CD4-positive, alpha-beta T cell treated with Interleukin-1 beta for 1 hour (primary cell): ENCODE data around the gene CALCR.
"Not testable (repeated sequence)": the region's sequence is repeated elsewhere in the genome, so short reads cannot be mapped to it uniquely, and the experiment has no call there.

ENCODE experiments used
- DNase-seq, 2 donors: peaks; one replicate each; pipeline ENCODE4 v3.0.0-alpha.2; 2020 to 2022

CALCR gene

DNA sequence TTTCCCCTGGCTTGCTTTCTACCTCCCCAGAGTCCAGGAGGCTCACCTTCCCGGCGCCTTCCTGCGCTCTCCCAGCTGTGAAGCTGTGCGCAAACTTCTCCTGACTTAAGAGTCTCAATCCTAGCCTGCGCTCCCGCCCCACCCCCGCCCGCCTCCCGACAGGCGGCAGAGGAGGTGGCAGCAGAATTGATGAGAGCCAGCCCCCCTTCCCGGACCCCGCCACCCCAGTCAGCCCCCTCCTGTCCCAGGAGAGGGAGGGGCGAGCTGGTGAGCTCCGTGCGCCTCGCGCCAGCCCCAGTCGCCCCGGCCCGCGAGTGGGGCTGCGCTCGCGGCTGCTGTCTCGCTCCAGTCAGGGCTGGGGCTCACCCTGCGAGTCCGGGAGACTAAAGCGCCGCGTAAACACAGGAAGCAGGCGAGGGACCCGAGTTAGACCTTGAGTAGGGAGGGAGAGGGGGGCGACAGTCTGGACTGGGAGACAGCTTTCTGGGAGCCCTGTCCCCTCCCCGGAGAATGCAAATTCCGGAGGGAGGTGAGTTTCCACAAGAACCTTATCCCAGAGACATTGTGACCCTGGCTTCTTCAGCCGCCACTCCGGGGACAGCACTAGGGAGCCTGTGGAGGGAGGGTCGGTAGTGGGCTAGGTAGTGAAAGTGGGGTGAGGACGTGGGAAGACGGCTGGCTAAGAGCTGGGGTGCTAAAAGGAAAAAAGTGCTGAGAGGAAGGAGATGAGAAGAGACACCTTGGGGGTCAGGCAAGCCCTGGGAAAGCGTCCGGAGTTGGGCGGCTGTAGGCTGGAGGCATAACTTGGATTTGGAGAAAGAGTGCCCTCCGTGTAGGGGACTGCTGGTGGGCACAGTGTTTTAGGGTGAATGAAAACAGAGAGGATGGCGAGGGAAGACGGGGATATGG lies at the start of gene CALCR:
Gene CALCR (minus strand): TSS at position 79 of the 909 bp plus-strand sequence. CDS start 87,743 bp downstream, outside the sequence.
- no peak for DNase-seq

DNA sequence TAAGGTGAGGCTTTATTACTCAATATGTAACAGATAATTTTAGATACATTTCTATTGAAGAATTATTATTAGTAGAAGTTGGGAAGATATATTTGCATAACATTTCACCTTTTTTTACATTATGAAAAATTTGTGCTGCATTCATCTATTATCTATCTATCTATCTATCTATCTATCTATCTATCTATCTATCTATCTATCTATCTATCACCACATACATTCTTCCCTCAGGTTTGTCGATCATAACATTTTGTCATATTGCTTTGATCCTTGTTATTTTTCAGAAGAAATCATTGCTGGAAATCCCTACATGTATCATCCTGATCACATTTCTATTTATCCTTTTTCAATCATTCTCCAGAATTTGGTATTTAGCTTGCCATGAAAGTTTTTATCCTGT lies 49.3 kb upstream of the CALCR start:
- DNase-seq: no peak

DNA sequence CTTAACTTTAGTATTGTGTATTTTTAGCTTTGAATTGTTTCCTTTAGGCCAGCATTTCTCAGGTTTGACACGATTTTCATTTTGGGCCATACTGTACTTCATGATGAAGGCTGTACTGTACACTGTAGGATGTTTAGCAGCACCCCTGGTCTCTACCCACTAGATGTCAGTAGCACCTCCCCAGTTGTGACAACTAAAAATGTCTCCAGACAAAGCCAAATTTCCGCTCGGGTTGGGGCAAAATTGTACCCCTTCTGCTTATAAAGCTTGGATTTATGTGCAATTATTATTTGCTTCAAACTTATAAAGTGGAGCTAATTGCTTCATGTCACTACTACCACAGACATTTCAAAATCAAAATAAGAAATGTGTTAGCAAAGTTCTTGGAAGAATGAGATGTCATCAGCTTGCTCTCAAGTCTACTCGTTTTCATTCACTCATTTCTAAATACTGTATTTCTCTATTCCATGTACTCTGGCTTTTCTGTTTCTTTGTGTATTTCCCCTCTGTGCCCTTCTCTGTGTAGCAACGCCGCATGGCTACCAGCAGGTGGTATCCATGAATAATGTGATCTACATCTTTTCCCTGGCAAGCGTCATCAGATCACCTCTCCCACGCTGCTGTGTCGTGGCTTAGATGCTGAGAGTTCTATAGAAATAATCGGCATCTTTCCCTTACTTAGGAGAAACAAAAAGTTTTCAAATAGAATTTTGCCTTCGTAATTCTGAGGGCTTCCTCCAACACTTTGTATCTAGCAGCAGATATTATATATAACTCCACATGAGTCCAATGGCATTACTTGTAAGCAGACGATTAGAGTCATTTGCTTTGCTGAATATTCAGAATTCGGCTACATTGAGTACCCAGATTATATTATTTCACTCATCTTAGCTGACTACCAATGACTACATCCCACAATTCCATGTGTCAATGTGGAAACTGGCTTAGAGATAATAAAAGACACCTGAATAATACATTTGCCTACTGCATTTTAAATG lies 47.8 kb upstream of the CALCR start:
- no peak for DNase-seq

DNA sequence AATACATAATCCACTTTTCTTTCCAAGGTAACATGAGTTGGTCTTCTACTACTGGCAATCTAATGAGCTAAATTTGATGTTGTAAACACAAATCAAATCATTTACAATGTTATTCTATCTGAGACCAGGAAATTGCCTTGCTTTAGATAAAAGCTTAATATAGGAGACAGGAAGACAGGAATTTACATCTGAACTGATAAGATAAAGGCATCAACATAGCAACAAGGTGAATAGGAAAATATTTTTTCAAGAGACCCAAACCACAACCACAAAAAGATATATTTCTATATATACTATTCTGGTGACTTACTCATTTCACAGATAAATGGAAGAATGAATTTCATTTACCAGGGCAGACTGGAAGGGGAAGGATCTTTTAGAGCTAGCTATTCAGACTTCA lies 46.3 kb upstream of the CALCR start:
- DNase-seq: no peak

DNA sequence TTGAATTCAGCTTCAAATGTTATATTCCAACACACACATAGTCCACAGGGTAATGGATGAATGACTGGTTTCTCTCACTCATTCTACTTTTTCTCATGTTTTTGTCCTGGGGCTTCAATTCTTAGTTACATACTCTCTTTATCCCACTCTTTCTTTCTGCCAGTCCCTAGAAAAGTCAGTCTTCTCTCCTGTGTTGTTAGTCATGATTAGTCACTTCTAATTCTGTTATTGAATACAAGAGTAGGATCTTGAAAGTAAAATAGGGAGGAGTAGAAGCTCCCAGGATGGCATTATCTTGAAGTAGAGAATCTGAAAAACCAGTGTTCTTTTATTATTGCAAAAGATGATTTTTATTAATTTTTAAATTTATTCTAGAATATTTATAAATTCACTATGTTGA lies 45.5 kb upstream of the CALCR start:
- no peak for DNase-seq

DNA sequence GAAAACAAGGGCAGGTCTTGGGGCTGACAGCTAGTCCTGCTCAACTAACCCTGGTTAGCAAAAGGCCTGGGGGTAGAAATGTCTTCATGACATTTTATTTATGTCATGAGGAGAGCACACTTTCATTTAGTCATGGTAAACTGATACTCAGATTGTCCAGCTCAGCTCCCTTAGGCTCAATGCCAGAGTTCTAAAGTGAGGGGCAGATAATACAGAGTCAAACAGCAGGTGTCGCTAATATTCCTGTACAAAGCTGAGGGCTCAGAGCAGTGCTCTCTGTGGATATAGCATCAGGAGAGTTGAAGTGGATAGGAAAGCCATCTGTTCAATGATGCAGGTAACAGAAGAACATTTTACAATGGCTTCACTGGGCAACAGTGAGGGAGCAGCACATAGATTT lies 26.8 kb upstream of the CALCR start:
- no peak for DNase-seq

DNA sequence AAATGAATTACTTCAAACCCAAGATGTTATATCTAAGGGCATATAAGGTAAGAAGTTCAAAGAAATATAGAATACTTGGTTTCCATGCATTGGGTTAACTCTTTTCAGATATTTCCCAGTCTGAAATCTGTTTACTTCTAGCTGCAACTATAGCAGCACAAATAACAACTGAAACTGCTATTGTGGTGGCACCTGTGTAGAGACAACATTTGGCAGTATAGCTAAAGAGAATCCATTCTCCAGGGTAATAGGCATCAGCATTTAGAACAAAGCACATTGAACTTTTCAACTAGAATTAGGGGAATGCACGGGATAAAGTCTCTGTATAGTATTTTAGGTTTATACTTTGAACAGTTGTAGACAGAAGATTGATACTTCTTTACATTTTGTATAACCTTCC lies 19.7 kb upstream of the CALCR start:
- DNase-seq: no peak

DNA sequence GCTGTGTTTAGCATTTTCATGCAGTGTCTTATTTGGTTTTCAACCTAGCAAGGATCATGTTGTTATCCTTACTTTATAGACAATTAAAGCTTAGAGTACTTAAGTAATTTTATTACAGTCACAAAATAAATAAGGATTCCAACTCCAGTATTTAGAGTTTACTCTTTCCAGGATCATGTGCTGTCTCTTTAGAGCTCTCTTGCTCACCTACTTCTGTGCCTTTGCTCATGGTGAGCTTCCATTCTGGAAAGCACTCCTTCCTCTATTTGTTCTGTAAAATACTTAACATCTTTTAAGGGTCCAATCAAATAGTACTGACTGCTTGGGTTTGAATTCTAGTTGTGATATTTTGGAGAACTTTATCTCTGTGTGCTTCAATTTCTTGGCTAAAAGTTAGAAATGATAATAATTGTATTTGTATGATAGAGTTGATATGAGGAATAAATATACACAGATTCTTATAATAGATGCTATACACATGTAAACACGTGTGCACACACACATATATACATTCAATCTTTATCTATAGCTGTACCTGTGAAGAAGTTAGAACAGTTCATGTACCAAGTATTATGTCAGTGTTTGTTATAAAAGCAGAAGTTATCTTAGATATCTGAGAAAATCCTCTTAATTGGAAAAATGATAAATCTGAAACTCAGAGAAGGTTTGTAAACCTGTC lies 18.2 kb upstream of the CALCR start:
- DNase-seq: no peak

DNA sequence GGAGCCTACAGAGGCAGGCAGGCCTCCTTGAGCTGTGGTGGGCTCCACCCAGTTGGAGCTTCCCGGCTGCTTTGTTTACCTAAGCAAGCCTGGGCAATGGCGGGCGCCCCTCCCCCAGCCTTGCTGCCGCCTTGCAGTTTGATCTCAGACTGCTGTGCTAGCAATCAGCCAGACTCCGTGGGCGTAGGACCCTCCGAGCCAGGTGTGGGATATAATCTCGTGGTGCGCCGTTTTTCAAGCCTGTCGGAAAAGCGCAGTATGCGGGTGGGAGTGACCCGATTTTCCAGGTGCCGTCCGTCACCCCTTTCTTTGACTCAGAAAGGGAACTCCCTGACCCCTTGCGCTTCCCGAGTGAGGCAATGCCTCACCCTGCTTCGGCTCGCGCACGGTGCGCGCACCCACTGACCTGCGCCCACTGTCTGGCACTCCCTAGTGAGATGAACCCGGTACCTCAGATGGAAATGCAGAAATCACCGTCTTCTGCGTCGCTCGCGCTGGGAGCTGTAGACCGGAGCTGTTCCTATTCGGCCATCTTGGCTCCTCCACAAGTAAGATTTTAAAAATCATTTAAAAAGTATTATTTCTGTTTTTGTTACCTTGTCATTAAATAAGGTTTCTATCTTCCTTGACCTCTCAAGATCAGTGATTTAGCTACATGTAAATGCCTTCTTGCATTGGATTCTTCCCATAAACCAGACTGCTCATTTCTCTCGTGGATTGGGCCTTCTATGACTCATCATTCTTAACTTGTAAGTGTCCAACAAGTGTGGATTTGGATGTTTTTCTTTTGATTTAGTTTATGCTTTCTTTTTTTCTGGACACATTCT lies 16.9 kb upstream of the CALCR start:
- DNase-seq: not testable (repeated sequence)

DNA sequence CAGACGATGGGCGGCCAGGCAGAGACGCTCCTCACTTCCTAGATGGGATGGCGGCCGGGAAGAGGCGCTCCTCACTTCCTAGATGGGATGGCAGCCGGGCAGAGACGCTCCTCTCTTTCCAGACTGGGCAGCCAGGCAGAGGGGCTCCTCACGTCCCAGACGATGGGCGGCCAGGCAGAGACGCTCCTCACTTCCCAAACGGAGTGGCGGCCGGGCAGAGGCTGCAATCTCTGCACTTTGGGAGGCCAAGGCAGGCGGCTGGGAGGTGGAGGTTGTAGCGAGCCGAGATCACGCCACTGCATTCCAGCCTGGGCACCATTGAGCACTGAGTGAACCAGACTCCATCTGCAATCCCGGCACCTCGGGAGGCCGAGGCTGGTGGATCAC lies 11.9 kb upstream of the CALCR start:
- DNase-seq: not testable (repeated sequence)

DNA sequence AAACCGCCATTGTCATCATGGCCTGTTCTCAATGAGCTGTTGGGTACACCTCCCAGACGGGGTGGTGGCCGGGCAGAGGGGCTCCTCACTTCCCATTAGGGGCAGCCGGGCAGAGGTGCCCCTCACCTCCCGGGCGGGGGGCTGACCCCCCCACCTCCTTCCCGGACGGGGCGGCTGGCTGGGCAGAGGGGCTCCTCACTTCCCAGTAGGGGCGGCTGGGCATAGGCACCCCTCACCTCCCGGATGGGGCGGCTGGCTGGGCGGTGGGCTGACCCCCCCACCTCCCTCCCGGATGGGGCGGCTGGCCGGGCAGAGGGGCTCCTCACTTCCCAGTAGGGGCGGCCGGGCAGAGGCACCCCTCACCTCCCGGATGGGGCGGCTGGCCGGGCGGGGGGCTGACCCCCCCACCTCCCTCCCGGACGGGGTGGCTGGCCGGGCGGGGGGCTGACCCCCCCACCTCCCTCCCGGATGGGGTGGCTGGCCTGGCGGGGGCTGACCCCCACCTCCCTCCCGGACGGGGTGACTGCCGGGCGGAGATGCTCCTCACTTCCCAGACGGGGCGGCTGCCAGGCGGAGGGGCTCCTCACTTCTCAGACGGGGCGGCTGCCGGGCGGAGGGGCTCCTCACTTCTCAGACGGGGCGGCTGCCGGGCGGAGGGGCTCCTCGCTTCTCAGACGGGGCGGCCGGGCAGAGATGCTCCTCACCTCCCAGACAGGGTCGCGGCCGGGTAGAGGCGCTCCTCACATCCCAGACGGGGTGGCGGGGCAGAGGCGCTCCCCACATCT lies 11.4 kb upstream of the CALCR start:
- DNase-seq: not testable (repeated sequence)

DNA sequence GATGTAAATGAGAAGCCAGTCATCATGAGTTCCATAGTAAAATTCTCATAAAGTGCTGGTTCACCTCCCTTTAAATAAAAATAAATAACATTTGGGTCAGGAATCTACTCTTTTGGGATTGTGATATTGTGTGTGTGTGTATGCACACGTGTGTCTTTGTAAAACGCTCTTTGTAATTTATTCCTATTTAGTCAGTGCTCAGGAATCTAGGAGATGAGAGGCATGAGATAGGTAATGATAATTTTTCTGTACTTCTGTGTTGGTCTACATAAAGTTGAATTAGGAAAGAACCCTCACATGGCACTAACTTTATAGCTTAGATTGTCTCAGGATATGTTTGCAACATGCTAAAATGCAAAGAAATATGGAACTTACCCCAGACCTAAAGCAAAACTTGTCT lies 4.9 kb upstream of the CALCR start:
- DNase-seq: no peak

DNA sequence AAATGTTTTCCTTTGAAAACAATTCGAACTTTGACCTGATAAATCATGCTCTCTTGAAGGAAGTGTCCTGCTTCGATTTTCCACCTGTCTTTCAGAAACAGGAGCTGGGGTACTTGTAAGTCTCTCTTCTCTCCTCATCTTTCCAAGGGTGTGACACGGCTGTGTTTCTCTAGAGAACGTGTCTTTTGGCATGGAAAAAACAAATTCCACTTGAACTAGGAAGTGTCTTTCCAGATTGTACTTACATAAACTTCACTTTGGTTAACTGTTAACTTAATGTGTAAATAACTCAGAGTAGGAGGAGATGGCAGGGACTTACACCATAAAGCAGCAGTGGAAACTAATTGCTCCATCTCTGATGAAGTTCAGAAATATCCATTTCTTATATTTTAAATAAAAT lies 4.2 kb upstream of the CALCR start:
- DNase-seq: no peak

DNA sequence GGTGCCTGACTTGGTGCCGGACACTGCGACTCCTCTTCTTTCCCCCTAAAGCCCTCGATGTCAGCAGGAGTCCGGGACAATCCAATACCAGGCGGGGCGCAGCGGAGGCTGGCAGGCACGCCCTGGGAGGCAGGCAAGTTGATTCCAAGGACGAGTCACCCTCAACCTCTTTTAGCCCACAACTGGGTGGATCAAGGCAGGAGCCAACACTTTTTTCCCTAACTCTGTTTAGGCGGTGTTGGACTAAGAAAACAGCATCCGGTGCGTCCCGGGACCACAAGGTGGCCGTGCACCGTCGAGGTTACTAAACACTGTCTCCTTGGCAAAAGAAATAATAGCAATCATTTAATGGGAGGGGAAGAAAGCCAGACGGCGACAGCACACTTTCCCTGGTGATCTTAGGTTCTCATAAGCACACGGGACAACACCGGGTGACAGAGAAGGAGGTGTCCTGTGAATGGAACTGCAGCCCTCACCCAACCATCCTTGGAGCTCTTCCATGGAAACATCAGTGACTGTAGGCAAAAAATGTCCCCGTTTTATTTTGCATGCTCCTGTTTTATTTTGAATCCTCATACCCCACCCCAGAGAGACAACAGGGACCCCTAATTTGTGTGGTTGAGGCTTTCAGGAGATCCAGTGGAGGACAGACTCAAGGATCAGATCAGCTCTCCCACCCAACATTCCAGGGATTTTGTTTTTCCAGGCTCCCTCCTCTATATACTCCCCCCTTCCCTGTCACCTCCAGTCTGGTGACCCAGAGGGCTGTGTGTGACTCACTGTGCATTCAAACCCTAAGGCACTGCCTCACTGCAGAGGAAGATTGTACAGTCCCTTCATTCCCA lies 1.3 kb upstream of the CALCR start:
- DNase-seq: no peak

DNA sequence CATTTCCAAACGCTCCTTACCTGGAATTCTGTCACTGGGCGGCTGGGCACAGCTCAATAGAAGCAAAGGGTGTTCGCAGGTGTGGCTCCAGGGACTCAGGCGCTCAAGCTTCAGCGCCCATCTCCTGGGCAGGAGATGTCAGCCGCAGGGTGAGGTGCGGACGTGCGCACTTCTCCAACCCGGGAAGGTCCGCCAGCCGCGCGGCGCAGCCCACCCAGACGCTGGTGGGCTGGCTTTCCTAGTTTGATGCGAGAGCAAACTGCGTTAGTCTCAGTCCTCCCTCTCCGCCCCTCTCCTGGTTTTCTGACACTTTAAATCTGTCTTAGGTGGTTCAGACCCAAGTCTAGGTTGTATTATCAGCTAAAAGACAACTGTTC lies 267 bp downstream of the CALCR start:
- no peak for DNase-seq

DNA sequence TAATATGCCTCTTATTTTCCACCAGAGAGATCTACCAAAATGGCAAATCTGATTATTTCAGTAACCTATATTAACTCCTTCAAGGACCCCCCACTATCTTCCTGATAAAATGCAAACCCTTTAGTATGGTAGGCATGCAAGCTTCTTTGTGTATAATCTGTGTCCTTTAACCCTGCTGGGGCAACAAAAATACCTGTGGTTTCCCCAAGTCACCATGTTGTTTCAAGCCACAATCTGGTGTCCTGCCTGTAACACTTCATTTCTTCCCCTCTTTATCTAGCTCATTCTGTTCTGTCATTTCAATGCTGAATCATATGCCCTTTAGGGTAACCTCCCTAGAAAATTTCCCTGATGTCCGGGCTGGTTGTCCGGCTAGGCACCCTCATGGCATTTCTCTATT lies 5.3 kb downstream of the CALCR start:
- no peak for DNase-seq

DNA sequence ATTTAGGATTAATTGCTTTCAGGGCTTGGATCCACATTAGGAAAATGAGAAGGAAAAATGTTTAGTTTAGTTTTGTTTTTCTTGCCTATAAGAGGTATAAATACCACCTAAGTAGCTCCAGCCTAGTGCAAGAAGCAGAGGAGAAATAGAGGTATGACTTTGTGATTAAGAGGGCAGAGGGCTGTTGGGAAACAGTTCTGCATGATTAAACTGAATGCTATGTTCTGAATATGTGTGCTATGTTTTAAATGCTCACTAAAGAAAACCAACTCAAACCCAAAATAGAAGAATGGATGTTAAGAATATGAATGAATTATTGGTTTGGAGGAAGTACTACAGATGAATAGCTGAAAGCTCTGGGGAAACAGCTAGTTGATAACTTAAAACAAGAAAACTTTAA lies 7.6 kb downstream of the CALCR start:
- DNase-seq: no peak

DNA sequence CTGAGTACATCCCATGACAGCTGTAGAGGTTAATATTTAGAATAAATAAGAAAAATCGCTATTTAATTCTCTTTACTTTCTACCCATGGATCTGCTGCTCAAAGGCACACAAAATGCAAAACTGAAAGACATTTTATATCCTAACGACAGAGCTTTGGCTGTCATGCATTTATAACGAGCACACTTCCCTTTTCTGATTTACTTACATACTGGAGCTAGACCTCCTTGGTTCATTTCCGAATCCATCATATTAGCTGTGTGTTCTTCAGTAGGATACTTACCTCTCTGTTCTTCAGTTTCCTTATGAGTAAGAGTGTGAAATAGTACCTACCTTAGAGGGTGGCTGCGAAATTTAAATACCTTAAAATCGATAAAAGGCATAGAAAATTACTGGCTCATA lies 10.9 kb downstream of the CALCR start:
- no peak for DNase-seq

DNA sequence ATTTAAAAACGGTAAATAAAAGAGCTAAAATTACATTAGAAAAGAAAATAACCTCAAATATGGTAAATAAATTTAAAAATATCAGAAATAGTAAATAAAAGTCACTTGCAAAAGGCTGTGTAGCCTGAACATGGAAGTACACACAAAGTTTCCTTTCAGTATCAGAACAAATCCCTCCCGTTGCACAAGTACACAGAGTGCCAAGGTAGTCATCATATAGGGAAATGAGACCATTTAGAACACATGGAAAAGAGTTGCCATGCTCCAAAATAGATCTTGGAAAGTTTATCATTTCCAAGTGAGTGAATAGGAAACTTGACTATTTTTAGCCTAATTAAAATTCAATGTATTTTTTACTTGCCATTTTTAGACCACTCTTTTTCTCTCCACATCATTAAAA lies 11.6 kb downstream of the CALCR start:
- DNase-seq: no peak

DNA sequence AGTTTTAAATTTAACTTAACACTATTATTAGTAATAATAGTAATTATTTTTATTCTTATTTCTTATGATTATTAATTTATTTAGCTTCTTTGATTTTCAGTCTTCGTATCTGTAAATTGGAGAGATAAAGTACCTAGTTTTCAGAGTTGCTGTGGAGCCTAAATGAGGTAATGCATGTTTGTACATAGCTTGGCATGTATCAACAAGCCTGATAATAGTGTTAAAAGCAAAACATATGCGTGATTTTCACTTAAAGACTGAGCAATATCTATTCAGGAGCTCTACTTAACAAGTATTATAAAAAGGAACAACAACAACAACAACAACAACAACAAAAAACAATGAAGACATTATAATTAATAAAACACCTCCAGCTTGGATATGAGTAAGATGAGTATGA lies 12.4 kb downstream of the CALCR start:
- no peak for DNase-seq
